HepG2 (cell line): ENCODE data around the gene TREML1. TPM values are rescaled to one million over a fixed set of nuclear protein-coding genes. Genes with fewer than 3 reads are reported as not detected.

ENCODE experiments used
- ATAC-seq: fragments of 200-7000 bp; cut with Tn5 transposase; 3 replicates; pipeline ENCODE4 v1.9.1; 2020; ENCODE audit warnings: mild to moderate bottlenecking, moderate library complexity
- BruUV-seq: library from RNA; stranded (reverse); fragments of 400-500 nt; replicated peaks from 2 replicates; lab custom pipeline; 2021; lab: Mats Ljungman, UMichigan
- CTCF ChIA-PET: fragments of 300-600 bp; formaldehyde crosslinking; extraction: SDS; loops from one replicate; lab custom pipeline; 2021; ENCODE audit warnings: low total read pairs, inconsistent platforms, low intra/inter-chr PET ratio; lab: Yijun Ruan, JAX
- POLR2A ChIA-PET: fragments of 350-600 bp; sonication (Branson Sonifier 250); formaldehyde crosslinking; loops from one replicate; lab custom pipeline; 2020; ENCODE audit warnings: antibody characterized with exemption, inconsistent platforms; lab: Yijun Ruan, JAX
- DNase-seq: peaks from one replicate; pipeline ENCODE4 v3.0.0-alpha.2; 2015; ENCODE audit warnings: low spot score
- FAIRE-seq: peaks from 3 replicates; lab custom pipeline; 2011; peaks lifted over from hg19 to GRCh38; lab: Jason Lieb, UNC
- H2AFZ ChIP-seq: one replicate; pipeline ENCODE4 v1.6.1; 2011; ENCODE audit warnings: low read length, inconsistent platforms
- H3K27ac ChIP-seq: fragments of 300-600 bp; 3 replicates; pipeline ENCODE4 v1.8.0; 2011; ENCODE audit warnings: mixed run types, mild to moderate bottlenecking, mixed read lengths, low read length, inconsistent platforms; ENCODE audit not compliant: insufficient read depth; ENCODE audit errors: extremely low read length
- H3K27me3 ChIP-seq, 2 experiments: fragments of 200-600 bp in 1 of 2; 2 replicates in 1 of 2; 3 replicates in 1 of 2; pipeline versions ENCODE4 v1.6.0 to v1.8.0; 2011; ENCODE audit warnings: low read length in 2 of 2, mild to moderate bottlenecking in 2 of 2, moderate library complexity in 2 of 2, inconsistent platforms in 1 of 2; ENCODE audit not compliant: insufficient read depth in 2 of 2, control insufficient read depth in 1 of 2
- H3K36me3 ChIP-seq, 2 experiments: fragments of 200-600 bp in 1 of 2; replicated peaks in 1 of 2; 2 replicates in 1 of 2; 3 replicates in 1 of 2; pipeline versions ENCODE4 v1.5.1 to v1.8.0; 2011; ENCODE audit warnings: low read length in 2 of 2, inconsistent platforms in 1 of 2; ENCODE audit not compliant: insufficient read depth in 2 of 2, control insufficient read depth in 1 of 2
- H3K4me1 ChIP-seq: 2 replicates; pipeline ENCODE4 v1.5.1; 2012; ENCODE audit warnings: low read length, inconsistent platforms; ENCODE audit not compliant: insufficient read depth
- H3K4me2 ChIP-seq: 2 replicates; pipeline ENCODE4 v1.6.0; 2011; ENCODE audit warnings: low read depth, low read length, inconsistent platforms
- H3K4me3 ChIP-seq, 3 experiments: fragments of 200-600 bp in 1 of 3; sonication (generic), shearing (Covaris generic) in 1 of 3; replicated peaks in 1 of 3; 2 replicates each; pipeline ENCODE4 v1.5.1; 2011 to 2016; ENCODE audit warnings: low read length in 3 of 3, inconsistent platforms in 2 of 3, low read depth in 2 of 3, mild to moderate bottlenecking in 2 of 3, control low read depth in 1 of 3, mixed read lengths in 1 of 3; ENCODE audit not compliant: insufficient read depth in 1 of 3
- H3K79me2 ChIP-seq: one replicate; pipeline ENCODE4 v1.6.1; 2011; ENCODE audit warnings: low read length, inconsistent platforms; ENCODE audit not compliant: insufficient read depth
- H3K9ac ChIP-seq: 2 replicates; pipeline ENCODE4 v1.6.0; 2011; ENCODE audit warnings: mild to moderate bottlenecking, low read depth, low read length, inconsistent platforms; ENCODE audit not compliant: insufficient read depth
- H3K9me3 ChIP-seq: 2 replicates; pipeline ENCODE4 v1.5.1; 2012; ENCODE audit warnings: mild to moderate bottlenecking, low read length
- H4K20me1 ChIP-seq: 2 replicates; pipeline ENCODE4 v1.6.0; 2011; ENCODE audit warnings: inconsistent platforms, mild to moderate bottlenecking, low read length, moderate library complexity; ENCODE audit not compliant: insufficient read depth
- BHLHE40 ChIP-seq: IDR thresholded peaks from 2 replicates; pipeline ENCODE4 v1.6.1; 2011; ENCODE audit warnings: low read length, improper control_type of control experiment
- FOSL2 ChIP-seq: sonication (generic); formaldehyde crosslinking; IDR thresholded peaks from 2 replicates; pipeline ENCODE4 v1.4.0; 2020; ENCODE audit warnings: missing genetic modification reagents
- KLF15 ChIP-seq: sonication (generic); formaldehyde crosslinking; IDR thresholded peaks from 2 replicates; pipeline ENCODE4 v1.8.1; 2023; ENCODE audit warnings: borderline replicate concordance, mild to moderate bottlenecking, inconsistent platforms, missing genetic modification reagents, mixed read lengths
- KMT2B ChIP-seq: IDR thresholded peaks from 2 replicates; pipeline ENCODE4 v1.6.1; 2016; ENCODE audit warnings: missing genetic modification reagents, missing compliant biosample characterization
- PITX1 ChIP-seq: sonication (generic); formaldehyde crosslinking; IDR thresholded peaks from 2 replicates; pipeline ENCODE4 v1.5.1; 2020; ENCODE audit warnings: mild to moderate bottlenecking, missing genetic modification reagents
- RCOR2 ChIP-seq: IDR thresholded peaks from 2 replicates; pipeline ENCODE4 v1.6.1; 2016; ENCODE audit warnings: missing biosample characterization, missing genetic modification reagents
- STAT6 ChIP-seq: sonication (generic); formaldehyde crosslinking; IDR thresholded peaks from 2 replicates; pipeline ENCODE4 v1.4.0; 2020; ENCODE audit warnings: missing genetic modification reagents, mild to moderate bottlenecking, borderline replicate concordance
- TBL1XR1 ChIP-seq: fragments of 150-350 bp; IDR thresholded peaks from 2 replicates; pipeline ENCODE4 v1.6.1; 2014; ENCODE audit warnings: borderline replicate concordance, low read length; ENCODE audit not compliant: partially characterized antibody
- TOE1 ChIP-seq: sonication (generic); formaldehyde crosslinking; IDR thresholded peaks from 2 replicates; pipeline ENCODE4 v1.4.0; 2020; ENCODE audit warnings: mild to moderate bottlenecking, missing genetic modification reagents
- XBP1 ChIP-seq: sonication (generic); formaldehyde crosslinking; IDR thresholded peaks from 2 replicates; pipeline ENCODE4 v1.5.0; 2020; ENCODE audit warnings: missing genetic modification reagents
- ZNF234 ChIP-seq: sonication (generic); formaldehyde crosslinking; conservative IDR thresholded peaks from 2 replicates; pipeline ENCODE4 v1.5.1; 2020; ENCODE audit warnings: mild to moderate bottlenecking, missing genetic modification reagents
- ZNF776 ChIP-seq: sonication (generic); formaldehyde crosslinking; IDR thresholded peaks from 2 replicates; pipeline ENCODE4 v1.4.0; 2020; ENCODE audit warnings: mild to moderate bottlenecking, missing genetic modification reagents
- WGBS: methylation state at CpG from one replicate; pipeline ENCODE4 v1.1.6; 2017; ENCODE audit warnings: low lambda C conversion rate; 5-methylcytosine and 5-hydroxymethylcytosine counted together
- in situ Hi-C: cut with HindIII; loops from 2 replicates; pipeline ENCODE4 v1.10.0; 2017; ENCODE audit warnings: low pct_unique_long_range_greater_than_20kb; ENCODE audit not compliant: extremely low pct_ligation_motif_present
- intact Hi-C: fragments of 100-400 bp; cut with micrococcal nuclease; formaldehyde crosslinking; loops from one replicate; pipeline ENCODE4 v1.10.0; 2022; ENCODE audit not compliant: unreplicated experiment
- polyA plus RNA-seq, 8 experiments: library from polyadenylated mRNA; depleted of rRNA in 3 of 8; stranded (reverse) in 7 of 8; unstranded in 1 of 8; fragments of >200 nt; fragmentation: Illumina TruSeq in 4 of 8; extraction: Trizol in 4 of 8; gene quantifications; 2 replicates each; pipeline versions ENCODE4 v1.2.1 to v1.2.3, GENCODE V29; 2011 to 2016; ENCODE audit warnings: low read depth in 4 of 8, missing spikeins in 1 of 8, mixed read lengths in 1 of 8; ENCODE audit not compliant: insufficient read depth in 1 of 8
- total RNA-seq, 5 experiments: library from RNA; depleted of rRNA; stranded (reverse); fragments of >200 nt; fragmentation: Illumina TruSeq; extraction: Trizol; gene quantifications; 2 replicates each; pipeline ENCODE4 v1.2.3, GENCODE V29; 2016; ENCODE audit warnings: low read depth in 1 of 5
- TF ChIP-seq, protein P1 (sequence below): sonication (generic); formaldehyde crosslinking; IDR thresholded peaks from 2 replicates; pipeline ENCODE4 v1.8.1; 2023; ENCODE audit warnings: missing genetic modification reagents, mild to moderate bottlenecking, borderline replicate concordance
- TF ChIP-seq, protein P2 (sequence below): sonication (generic); formaldehyde crosslinking; IDR thresholded peaks from 2 replicates; pipeline ENCODE4 v1.9.0; 2021; ENCODE audit warnings: mild to moderate bottlenecking, missing genetic modification reagents
- TF ChIP-seq, protein P3 (sequence below): sonication (generic); formaldehyde crosslinking; IDR thresholded peaks from 2 replicates; pipeline ENCODE4 v1.5.1; 2020; ENCODE audit warnings: missing genetic modification reagents, mild to moderate bottlenecking, borderline replicate concordance

Gene TREML1
- total and polyA plus RNA-seq, 2 of the 13 experiments (the other 11 are each of a cell fraction or from before 2014, with no cell fraction given), result not detected

DNA sequence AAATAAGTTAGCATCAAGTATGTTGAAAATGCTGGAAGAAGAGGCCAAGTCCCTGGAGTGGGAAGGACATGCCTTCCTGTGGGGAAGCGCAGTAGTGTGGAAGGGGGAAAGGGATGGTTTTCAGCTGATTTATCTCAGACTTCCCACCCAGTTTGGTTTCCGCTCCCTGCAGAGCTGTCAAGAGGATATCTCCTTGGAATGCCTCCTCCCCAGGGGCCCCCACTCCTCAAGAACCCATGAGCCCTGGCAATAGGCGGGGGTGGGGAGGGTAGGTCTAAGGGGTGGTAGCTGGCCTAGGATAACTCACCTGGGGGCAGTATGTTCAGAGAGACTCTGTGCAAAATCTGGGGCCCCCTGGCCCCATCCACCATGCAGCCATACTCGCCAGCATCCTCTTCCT lies 696 bp downstream of the TREML1 start:
- no TSS peak for BruUV-seq
- H3K27ac ChIP-seq, result no peak overlapping the region
- H3K4me1 ChIP-seq, result peaks cover 25% of the 10 kb centered on the region
- no peaks in the 10 kb centered on the region for H3K79me2 ChIP-seq
- no peak overlapping the region for H3K9ac ChIP-seq
- WGBS, result 41% methylated on average over 4 of the region's 4 CpGs
- intact Hi-C loops (no loop called here), in situ Hi-C loops (no loop called here)
- H3K4me2 ChIP-seq, result no peak overlapping the region
- no peaks in the 10 kb centered on the region for H3K36me3 ChIP-seq
- FAIRE-seq (no peak), DNase-seq (no peak), ATAC-seq (no peak)
- no peak overlapping the region for H2AFZ ChIP-seq
- H3K4me3 ChIP-seq, result no peak overlapping the region
- no peaks in the 10 kb centered on the region for H4K20me1 ChIP-seq
- no peaks in the 10 kb centered on the region for H3K9me3 ChIP-seq
- peaks cover 3 to 10% of the 10 kb centered on the region in 2 experiments; a peak in 1 of 5 replicates for H3K27me3 ChIP-seq
- CTCF ChIA-PET, result no interaction called here
- POLR2A ChIA-PET, result no interaction called here
- TF ChIP-seq, protein P1, sequence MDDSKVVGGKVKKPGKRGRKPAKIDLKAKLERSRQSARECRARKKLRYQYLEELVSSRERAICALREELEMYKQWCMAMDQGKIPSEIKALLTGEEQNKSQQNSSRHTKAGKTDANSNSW (CRISPR knock-in tag), result no peak
- no peak for TF ChIP-seq ZNF234 (CRISPR knock-in tag)
- no peak for TF ChIP-seq BHLHE40
- no peak for TF ChIP-seq PITX1 (CRISPR knock-in tag)
- no peak for TF ChIP-seq RCOR2 (CRISPR knock-in tag)
- TF ChIP-seq STAT6, result no peak
- TF ChIP-seq KMT2B (CRISPR knock-in tag), result no peak
- TF ChIP-seq, protein P2, sequence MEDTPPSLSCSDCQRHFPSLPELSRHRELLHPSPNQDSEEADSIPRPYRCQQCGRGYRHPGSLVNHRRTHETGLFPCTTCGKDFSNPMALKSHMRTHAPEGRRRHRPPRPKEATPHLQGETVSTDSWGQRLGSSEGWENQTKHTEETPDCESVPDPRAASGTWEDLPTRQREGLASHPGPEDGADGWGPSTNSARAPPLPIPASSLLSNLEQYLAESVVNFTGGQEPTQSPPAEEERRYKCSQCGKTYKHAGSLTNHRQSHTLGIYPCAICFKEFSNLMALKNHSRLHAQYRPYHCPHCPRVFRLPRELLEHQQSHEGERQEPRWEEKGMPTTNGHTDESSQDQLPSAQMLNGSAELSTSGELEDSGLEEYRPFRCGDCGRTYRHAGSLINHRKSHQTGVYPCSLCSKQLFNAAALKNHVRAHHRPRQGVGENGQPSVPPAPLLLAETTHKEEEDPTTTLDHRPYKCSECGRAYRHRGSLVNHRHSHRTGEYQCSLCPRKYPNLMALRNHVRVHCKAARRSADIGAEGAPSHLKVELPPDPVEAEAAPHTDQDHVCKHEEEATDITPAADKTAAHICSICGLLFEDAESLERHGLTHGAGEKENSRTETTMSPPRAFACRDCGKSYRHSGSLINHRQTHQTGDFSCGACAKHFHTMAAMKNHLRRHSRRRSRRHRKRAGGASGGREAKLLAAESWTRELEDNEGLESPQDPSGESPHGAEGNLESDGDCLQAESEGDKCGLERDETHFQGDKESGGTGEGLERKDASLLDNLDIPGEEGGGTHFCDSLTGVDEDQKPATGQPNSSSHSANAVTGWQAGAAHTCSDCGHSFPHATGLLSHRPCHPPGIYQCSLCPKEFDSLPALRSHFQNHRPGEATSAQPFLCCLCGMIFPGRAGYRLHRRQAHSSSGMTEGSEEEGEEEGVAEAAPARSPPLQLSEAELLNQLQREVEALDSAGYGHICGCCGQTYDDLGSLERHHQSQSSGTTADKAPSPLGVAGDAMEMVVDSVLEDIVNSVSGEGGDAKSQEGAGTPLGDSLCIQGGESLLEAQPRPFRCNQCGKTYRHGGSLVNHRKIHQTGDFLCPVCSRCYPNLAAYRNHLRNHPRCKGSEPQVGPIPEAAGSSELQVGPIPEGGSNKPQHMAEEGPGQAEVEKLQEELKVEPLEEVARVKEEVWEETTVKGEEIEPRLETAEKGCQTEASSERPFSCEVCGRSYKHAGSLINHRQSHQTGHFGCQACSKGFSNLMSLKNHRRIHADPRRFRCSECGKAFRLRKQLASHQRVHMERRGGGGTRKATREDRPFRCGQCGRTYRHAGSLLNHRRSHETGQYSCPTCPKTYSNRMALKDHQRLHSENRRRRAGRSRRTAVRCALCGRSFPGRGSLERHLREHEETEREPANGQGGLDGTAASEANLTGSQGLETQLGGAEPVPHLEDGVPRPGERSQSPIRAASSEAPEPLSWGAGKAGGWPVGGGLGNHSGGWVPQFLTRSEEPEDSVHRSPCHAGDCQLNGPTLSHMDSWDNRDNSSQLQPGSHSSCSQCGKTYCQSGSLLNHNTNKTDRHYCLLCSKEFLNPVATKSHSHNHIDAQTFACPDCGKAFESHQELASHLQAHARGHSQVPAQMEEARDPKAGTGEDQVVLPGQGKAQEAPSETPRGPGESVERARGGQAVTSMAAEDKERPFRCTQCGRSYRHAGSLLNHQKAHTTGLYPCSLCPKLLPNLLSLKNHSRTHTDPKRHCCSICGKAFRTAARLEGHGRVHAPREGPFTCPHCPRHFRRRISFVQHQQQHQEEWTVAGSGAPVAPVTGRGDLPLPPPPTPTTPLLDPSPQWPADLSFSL (CRISPR knock-in tag), result no peak
- TF ChIP-seq XBP1 (CRISPR knock-in tag), result no peak
- TF ChIP-seq KLF15 (CRISPR knock-in tag), result no peak
- TF ChIP-seq FOSL2 (CRISPR knock-in tag), result no peak
- TF ChIP-seq TBL1XR1, result no peak
- TF ChIP-seq, protein P3, sequence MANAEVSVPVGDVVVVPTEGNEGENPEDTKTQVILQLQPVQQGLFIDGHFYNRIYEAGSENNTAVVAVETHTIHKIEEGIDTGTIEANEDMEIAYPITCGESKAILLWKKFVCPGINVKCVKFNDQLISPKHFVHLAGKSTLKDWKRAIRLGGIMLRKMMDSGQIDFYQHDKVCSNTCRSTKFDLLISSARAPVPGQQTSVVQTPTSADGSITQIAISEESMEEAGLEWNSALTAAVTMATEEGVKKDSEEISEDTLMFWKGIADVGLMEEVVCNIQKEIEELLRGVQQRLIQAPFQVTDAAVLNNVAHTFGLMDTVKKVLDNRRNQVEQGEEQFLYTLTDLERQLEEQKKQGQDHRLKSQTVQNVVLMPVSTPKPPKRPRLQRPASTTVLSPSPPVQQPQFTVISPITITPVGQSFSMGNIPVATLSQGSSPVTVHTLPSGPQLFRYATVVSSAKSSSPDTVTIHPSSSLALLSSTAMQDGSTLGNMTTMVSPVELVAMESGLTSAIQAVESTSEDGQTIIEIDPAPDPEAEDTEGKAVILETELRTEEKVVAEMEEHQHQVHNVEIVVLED (CRISPR knock-in tag), result no peak
- no peak for TF ChIP-seq TOE1 (CRISPR knock-in tag)
- no peak for TF ChIP-seq ZNF776 (CRISPR knock-in tag)
